ENCODE data around the gene CUX1. TPM values are rescaled to one million over a fixed set of nuclear protein-coding genes. Genes with fewer than 3 reads are reported as not detected.

CUX1 gene
- total and polyA plus RNA-seq, 2 of the 13 experiments (the other 11 are each of a cell fraction or from before 2014, with no cell fraction given) = 13.7 to 14.9 TPM

DNA sequence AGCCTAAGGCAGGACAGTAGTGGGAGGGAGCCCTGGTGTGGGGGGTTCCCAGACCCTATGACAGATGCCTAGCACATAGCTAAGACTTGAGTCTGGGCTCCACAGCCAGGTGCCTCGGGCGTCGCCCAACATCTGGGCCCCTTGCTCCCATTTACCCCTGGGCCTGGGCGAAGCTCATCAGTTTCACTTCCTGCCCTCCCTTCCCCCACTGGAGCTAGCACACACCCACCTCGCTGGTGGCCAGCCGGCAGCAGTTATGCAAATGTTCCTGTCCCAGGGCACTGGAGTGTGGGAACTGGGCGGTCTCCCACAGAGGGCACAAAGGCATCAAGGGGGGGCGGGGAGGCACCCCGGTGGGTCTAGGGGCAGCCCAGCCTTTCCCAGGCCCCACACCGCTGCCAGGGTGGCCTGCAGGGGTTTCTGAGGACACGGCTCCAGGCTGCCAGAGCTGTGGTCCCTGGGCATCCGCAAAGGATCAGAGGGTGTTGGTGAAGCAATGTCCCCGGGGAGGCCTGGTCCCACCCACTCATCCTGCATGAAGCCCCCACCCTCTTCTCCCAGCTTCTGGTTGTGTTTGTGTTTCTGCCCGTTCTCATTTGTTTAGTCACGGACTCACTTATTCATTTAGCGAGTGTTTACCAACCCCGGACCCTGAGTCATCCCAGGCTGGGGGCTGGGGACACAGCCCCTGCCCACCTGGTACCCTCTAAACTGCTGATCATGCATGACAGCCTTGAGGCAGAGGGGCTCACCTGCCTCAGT lies 489.7 kb downstream of the CUX1 start (continued):
- TF ChIP-seq, protein P1, sequence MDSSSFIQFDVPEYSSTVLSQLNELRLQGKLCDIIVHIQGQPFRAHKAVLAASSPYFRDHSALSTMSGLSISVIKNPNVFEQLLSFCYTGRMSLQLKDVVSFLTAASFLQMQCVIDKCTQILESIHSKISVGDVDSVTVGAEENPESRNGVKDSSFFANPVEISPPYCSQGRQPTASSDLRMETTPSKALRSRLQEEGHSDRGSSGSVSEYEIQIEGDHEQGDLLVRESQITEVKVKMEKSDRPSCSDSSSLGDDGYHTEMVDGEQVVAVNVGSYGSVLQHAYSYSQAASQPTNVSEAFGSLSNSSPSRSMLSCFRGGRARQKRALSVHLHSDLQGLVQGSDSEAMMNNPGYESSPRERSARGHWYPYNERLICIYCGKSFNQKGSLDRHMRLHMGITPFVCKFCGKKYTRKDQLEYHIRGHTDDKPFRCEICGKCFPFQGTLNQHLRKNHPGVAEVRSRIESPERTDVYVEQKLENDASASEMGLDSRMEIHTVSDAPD (CRISPR knock-in tag; IDR thresholded peaks at IDR 0.05) = no peak
- TF ChIP-seq ZNF160 (CRISPR knock-in tag; IDR thresholded peaks at IDR 0.05) = no peak
- TF ChIP-seq EHMT2 (IDR thresholded peaks at IDR 0.05; ENCODE audit: borderline replicate concordance, low read depth, low read length) = no peak
- TF ChIP-seq HMG20B (CRISPR knock-in tag; conservative IDR thresholded peaks at IDR 0.05) = no peak
- no peak for TF ChIP-seq JDP2 (CRISPR knock-in tag; IDR thresholded peaks at IDR 0.05; ENCODE audit: borderline replicate concordance)
- no peak for TF ChIP-seq ZNF879 (CRISPR knock-in tag; IDR thresholded peaks at IDR 0.05)
- TF ChIP-seq ZNF33A (CRISPR knock-in tag; IDR thresholded peaks at IDR 0.05; ENCODE audit: borderline replicate concordance) = no peak
- no peak for TF ChIP-seq ZNF644 (CRISPR knock-in tag; IDR thresholded peaks at IDR 0.05; ENCODE audit: low read depth)
- no peak for TF ChIP-seq ZMYM2 (CRISPR knock-in tag; IDR thresholded peaks at IDR 0.05)
- TF ChIP-seq, protein P2, sequence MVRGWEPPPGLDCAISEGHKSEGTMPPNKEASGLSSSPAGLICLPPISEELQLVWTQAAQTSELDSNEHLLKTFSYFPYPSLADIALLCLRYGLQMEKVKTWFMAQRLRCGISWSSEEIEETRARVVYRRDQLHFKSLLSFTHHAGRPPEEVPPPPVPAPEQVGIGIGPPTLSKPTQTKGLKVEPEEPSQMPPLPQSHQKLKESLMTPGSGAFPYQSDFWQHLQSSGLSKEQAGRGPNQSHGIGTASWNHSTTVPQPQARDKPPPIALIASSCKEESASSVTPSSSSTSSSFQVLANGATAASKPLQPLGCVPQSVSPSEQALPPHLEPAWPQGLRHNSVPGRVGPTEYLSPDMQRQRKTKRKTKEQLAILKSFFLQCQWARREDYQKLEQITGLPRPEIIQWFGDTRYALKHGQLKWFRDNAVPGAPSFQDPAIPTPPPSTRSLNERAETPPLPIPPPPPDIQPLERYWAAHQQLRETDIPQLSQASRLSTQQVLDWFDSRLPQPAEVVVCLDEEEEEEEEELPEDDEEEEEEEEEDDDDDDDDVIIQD (CRISPR knock-in tag; IDR thresholded peaks at IDR 0.05; ENCODE audit: low read depth) = no peak
- TF ChIP-seq ZNF788 (CRISPR knock-in tag; IDR thresholded peaks at IDR 0.05; ENCODE audit: borderline replicate concordance) = 0 out of 2 replicates have a peak, but pooled peaks have one; percentile 21
- TF ChIP-seq ZMYM3 (CRISPR knock-in tag; IDR thresholded peaks at IDR 0.05) = no peak
- no peak for TF ChIP-seq NR3C1 (CRISPR knock-in tag; IDR thresholded peaks at IDR 0.05)
- no peak for TF ChIP-seq PAF1 (CRISPR knock-in tag; IDR thresholded peaks at IDR 0.05)
- no peak for TF ChIP-seq ARHGAP35 (CRISPR knock-in tag; IDR thresholded peaks at IDR 0.05; ENCODE audit: borderline replicate concordance)
- no peak for TF ChIP-seq ZNF775 (CRISPR knock-in tag; IDR thresholded peaks at IDR 0.05; ENCODE audit: borderline replicate concordance)
- TF ChIP-seq ZNF235 (CRISPR knock-in tag; IDR thresholded peaks at IDR 0.05; ENCODE audit: borderline replicate concordance) = no peak
- TF ChIP-seq IKZF4 (CRISPR knock-in tag; IDR thresholded peaks at IDR 0.05; ENCODE audit: borderline replicate concordance, low read depth, not compliant biosample characterization) = no peak
- TF ChIP-seq, protein P3, sequence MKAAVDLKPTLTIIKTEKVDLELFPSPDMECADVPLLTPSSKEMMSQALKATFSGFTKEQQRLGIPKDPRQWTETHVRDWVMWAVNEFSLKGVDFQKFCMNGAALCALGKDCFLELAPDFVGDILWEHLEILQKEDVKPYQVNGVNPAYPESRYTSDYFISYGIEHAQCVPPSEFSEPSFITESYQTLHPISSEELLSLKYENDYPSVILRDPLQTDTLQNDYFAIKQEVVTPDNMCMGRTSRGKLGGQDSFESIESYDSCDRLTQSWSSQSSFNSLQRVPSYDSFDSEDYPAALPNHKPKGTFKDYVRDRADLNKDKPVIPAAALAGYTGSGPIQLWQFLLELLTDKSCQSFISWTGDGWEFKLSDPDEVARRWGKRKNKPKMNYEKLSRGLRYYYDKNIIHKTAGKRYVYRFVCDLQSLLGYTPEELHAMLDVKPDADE (CRISPR knock-in tag; IDR thresholded peaks at IDR 0.05) = no peak
- peak; percentile 31; the same call in 1 of the 2 replicates for TF ChIP-seq GATAD2A (CRISPR knock-in tag; IDR thresholded peaks at IDR 0.05)
- TF ChIP-seq, protein P4, sequence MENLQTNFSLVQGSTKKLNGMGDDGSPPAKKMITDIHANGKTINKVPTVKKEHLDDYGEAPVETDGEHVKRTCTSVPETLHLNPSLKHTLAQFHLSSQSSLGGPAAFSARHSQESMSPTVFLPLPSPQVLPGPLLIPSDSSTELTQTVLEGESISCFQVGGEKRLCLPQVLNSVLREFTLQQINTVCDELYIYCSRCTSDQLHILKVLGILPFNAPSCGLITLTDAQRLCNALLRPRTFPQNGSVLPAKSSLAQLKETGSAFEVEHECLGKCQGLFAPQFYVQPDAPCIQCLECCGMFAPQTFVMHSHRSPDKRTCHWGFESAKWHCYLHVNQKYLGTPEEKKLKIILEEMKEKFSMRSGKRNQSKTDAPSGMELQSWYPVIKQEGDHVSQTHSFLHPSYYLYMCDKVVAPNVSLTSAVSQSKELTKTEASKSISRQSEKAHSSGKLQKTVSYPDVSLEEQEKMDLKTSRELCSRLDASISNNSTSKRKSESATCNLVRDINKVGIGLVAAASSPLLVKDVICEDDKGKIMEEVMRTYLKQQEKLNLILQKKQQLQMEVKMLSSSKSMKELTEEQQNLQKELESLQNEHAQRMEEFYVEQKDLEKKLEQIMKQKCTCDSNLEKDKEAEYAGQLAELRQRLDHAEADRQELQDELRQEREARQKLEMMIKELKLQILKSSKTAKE (CRISPR knock-in tag; IDR thresholded peaks at IDR 0.05; ENCODE audit: borderline replicate concordance) = no peak
- TF ChIP-seq GTF3A (CRISPR knock-in tag; conservative IDR thresholded peaks at IDR 0.05) = no peak
- no peak for TF ChIP-seq ZNF143 (CRISPR knock-in tag; IDR thresholded peaks at IDR 0.05)
- TF ChIP-seq KDM6A (CRISPR knock-in tag; IDR thresholded peaks at IDR 0.05; ENCODE audit: low read depth) = no peak
- TF ChIP-seq, protein P5, sequence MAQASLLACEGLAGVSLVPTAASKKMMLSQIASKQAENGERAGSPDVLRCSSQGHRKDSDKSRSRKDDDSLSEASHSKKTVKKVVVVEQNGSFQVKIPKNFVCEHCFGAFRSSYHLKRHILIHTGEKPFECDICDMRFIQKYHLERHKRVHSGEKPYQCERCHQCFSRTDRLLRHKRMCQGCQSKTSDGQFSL (CRISPR knock-in tag; IDR thresholded peaks at IDR 0.05) = no peak
